Mammary epithelial cell (primary cell): ENCODE measurements around the gene HIP1R.

Experiments
- CTCF ChIP-seq, 2 donors: IDR thresholded peaks in 1 of 2; conservative IDR thresholded peaks in 1 of 2; 2 replicates each; pipeline ENCODE4 v1.5.1; 2011 to 2012; ENCODE audit warnings: inconsistent platforms in 2 of 2, low read length in 2 of 2, mild to moderate bottlenecking in 2 of 2, control low read depth in 1 of 2, low read depth in 1 of 2; ENCODE audit not compliant: insufficient read depth in 1 of 2; ENCODE audit errors: extremely low read depth in 1 of 2
- EZH2 ChIP-seq: IDR thresholded peaks from 2 replicates; pipeline ENCODE4 v1.6.1; 2012; ENCODE audit warnings: low read length, inconsistent platforms, borderline replicate concordance

- TF ChIP-seq EZH2 = no peak
- no peak for TF ChIP-seq CTCF (conservative IDR thresholded peaks at IDR 0.05 in 1 of 2, IDR thresholded peaks at IDR 0.05 in 1 of 2; ENCODE audit: extremely low read depth in 1 of 2, insufficient read depth in 1 of 2, low read depth in 1 of 2, low read length in 2 of 2)
These were observed 38.3 kb downstream of the HIP1R start for GRCh38 chr12:122873540-122873939.
